NCI-H2171 treated with DMSO at 0.1 percent for 48 hours (cell line): Measurements from ENCODE around the gene GABRA5.
"Not testable (repeated sequence)": the region's sequence is repeated elsewhere in the genome, so short reads cannot be mapped to it uniquely, and the experiment has no call there.

Source experiments
- DNase-seq: peaks from one replicate; lab custom pipeline; 2025; lab: John Stamatoyannopoulos, UW

The GABRA5 gene

GRCh38 chr15:26866298-26867199 is at the start of gene GABRA5:
TSS of gene GABRA5 (plus strand) at chr15:26867062. CDS start at chr15:26869249, 2,187 bp downstream.
- DNase-seq, result peak; percentile 65

- DNase-seq, result not testable (repeated sequence)
Measured at GRCh38 chr15:26831191-26831590, 35.7 kb upstream of the GABRA5 start.

- DNase-seq, result no peak
Measured at GRCh38 chr15:26831951-26832350, 34.9 kb upstream of the GABRA5 start.

GRCh38 chr15:26838742-26839460 is 28.0 kb upstream of the GABRA5 start:
- DNase-seq, result peak; percentile 65

- no peak for DNase-seq
Measured at GRCh38 chr15:26841514-26841913, 25.3 kb upstream of the GABRA5 start.

- no peak for DNase-seq
Measured at GRCh38 chr15:26841941-26842340, 24.9 kb upstream of the GABRA5 start.

GRCh38 chr15:26842391-26842790 is 24.5 kb upstream of the GABRA5 start:
- peak; percentile 60 for DNase-seq

- DNase-seq, result no peak
Measured at GRCh38 chr15:26844901-26845300, 22.0 kb upstream of the GABRA5 start.

GRCh38 chr15:26848498-26848897 is 18.4 kb upstream of the GABRA5 start:
- no peak for DNase-seq

GRCh38 chr15:26850161-26850560 is 16.7 kb upstream of the GABRA5 start:
- no peak for DNase-seq

- DNase-seq, result no peak
Measured at GRCh38 chr15:26852980-26853379, 13.9 kb upstream of the GABRA5 start.

- DNase-seq, result no peak
Measured at GRCh38 chr15:26854435-26854834, 12.4 kb upstream of the GABRA5 start.

- peak; percentile 85 for DNase-seq
Measured at GRCh38 chr15:26864664-26865191, 2.1 kb upstream of the GABRA5 start.

GRCh38 chr15:26867200-26868007 is 542 bp downstream of the GABRA5 start:
- peak; percentile 19 for DNase-seq

GRCh38 chr15:26868029-26868685 is 1.3 kb downstream of the GABRA5 start:
- DNase-seq, result no peak

GRCh38 chr15:26869628-26870027 is 2.8 kb downstream of the GABRA5 start:
- no peak for DNase-seq

GRCh38 chr15:26870346-26870745 is 3.5 kb downstream of the GABRA5 start:
- DNase-seq, result peak; percentile 15

- DNase-seq, result no peak
Measured at GRCh38 chr15:26872206-26872605, 5.3 kb downstream of the GABRA5 start.

GRCh38 chr15:26873846-26874245 is 7.0 kb downstream of the GABRA5 start:
- no peak for DNase-seq

- no peak for DNase-seq
Measured at GRCh38 chr15:26874774-26875475, 8.1 kb downstream of the GABRA5 start.

GRCh38 chr15:26875476-26875850 is 8.6 kb downstream of the GABRA5 start:
- no peak for DNase-seq
